GM23248 (cell line): Measurements from ENCODE around the gene COL18A1. TPM values are rescaled to one million over a fixed set of nuclear protein-coding genes. Genes with fewer than 3 reads are reported as not detected.

ENCODE experiments used
- DNase-seq: peaks from one replicate; pipeline ENCODE4 v3.0.0-alpha.2; 2015
- H2AFZ ChIP-seq: fragments of 200-600 bp; sonication (generic); 2 replicates; pipeline ENCODE4 v1.6.1; 2016; ENCODE audit warnings: antibody characterized with exemption
- H3F3A ChIP-seq: fragments of 200-600 bp; sonication (generic); 2 replicates; pipeline ENCODE4 v1.6.1; 2016; ENCODE audit warnings: mild to moderate bottlenecking, antibody characterized with exemption, mixed run types; ENCODE audit not compliant: insufficient read depth
- H3K27ac ChIP-seq: fragments of 200-600 bp; sonication (generic); 2 replicates; pipeline ENCODE4 v1.5.1; 2016; ENCODE audit warnings: mild to moderate bottlenecking
- H3K27me3 ChIP-seq: fragments of 200-600 bp; sonication (generic); replicated peaks from 2 replicates; pipeline ENCODE4 v1.6.1; 2016; ENCODE audit warnings: mild to moderate bottlenecking; ENCODE audit not compliant: insufficient read depth
- H3K36me3 ChIP-seq: fragments of 200-600 bp; sonication (generic); 2 replicates; pipeline ENCODE4 v1.6.1; 2016; ENCODE audit warnings: low read depth, mild to moderate bottlenecking
- H3K4me1 ChIP-seq: fragments of 200-600 bp; sonication (generic); 2 replicates; pipeline ENCODE4 v1.6.1; 2016; ENCODE audit warnings: mild to moderate bottlenecking; ENCODE audit not compliant: insufficient read depth
- H3K4me2 ChIP-seq: fragments of 200-600 bp; sonication (generic); one replicate; pipeline ENCODE4 v1.6.1; 2016; ENCODE audit warnings: mild to moderate bottlenecking; ENCODE audit not compliant: unreplicated experiment
- H3K4me3 ChIP-seq: fragments of 200-600 bp; sonication (generic); 2 replicates; pipeline ENCODE4 v1.5.1; 2016; ENCODE audit warnings: mild to moderate bottlenecking
- H3K79me2 ChIP-seq: fragments of 200-600 bp; sonication (generic); 2 replicates; pipeline ENCODE4 v1.6.1; 2016; ENCODE audit warnings: mild to moderate bottlenecking; ENCODE audit not compliant: insufficient read depth
- H3K9ac ChIP-seq: fragments of 200-600 bp; sonication (generic); 2 replicates; pipeline ENCODE4 v1.6.1; 2016; ENCODE audit warnings: mild to moderate bottlenecking
- H3K9me2 ChIP-seq: fragments of 200-600 bp; sonication (generic); 2 replicates; pipeline ENCODE4 v1.6.1; 2016; ENCODE audit warnings: mixed run types, mild to moderate bottlenecking, moderate library complexity; ENCODE audit not compliant: insufficient read depth
- H3K9me3 ChIP-seq: fragments of 200-600 bp; sonication (generic); one replicate; pipeline ENCODE4 v1.6.1; 2017; ENCODE audit warnings: low read depth
- H4K20me1 ChIP-seq: fragments of 200-600 bp; sonication (generic); 2 replicates; pipeline ENCODE4 v1.6.0; 2016; ENCODE audit not compliant: insufficient read depth
- EZH2 ChIP-seq: fragments of 200-600 bp; sonication (generic); IDR thresholded peaks from 2 replicates; pipeline ENCODE4 v1.6.1; 2018; ENCODE audit warnings: antibody characterized with exemption, mild to moderate bottlenecking; ENCODE audit not compliant: insufficient read depth, poor library complexity, severe bottlenecking
- EZH2phosphoT487 ChIP-seq: fragments of 200-600 bp; sonication (generic); IDR thresholded peaks from 2 replicates; pipeline ENCODE4 v1.6.1; 2018; ENCODE audit warnings: antibody characterized with exemption, moderate library complexity, mild to moderate bottlenecking, low read depth; ENCODE audit not compliant: insufficient read depth
- WGBS, 2 experiments: methylation state at CpG; one replicate each; pipeline ENCODE4 v1.1.6; 2015 to 2017; ENCODE audit warnings: low lambda C conversion rate in 2 of 2, low coverage in 1 of 2; ENCODE audit errors: missing lambda C conversion rate in 2 of 2; 5-methylcytosine and 5-hydroxymethylcytosine counted together
- in situ Hi-C: fragments of 300-500 bp; cut with MboI; formaldehyde crosslinking; loops from 2 replicates; pipeline ENCODE4 v1.15.0; 2020
- polyA plus RNA-seq: library from polyadenylated mRNA; unstranded; fragments of >200 nt; fragmentation: Nextera tagmentation; extraction: Ambion mirVana; gene quantifications from 2 replicates; pipeline ENCODE4 v1.2.1, GENCODE V29; 2016
- total RNA-seq: library from RNA; depleted of rRNA; stranded (reverse); fragments of >200 nt; shearing (Covaris generic); gene quantifications from 2 replicates; pipeline ENCODE4 v1.2.3, GENCODE V29; 2014

COL18A1 gene
- total and polyA plus RNA-seq, 2 experiments from 2014 or later: 1.7 to 30.5 TPM

DNA sequence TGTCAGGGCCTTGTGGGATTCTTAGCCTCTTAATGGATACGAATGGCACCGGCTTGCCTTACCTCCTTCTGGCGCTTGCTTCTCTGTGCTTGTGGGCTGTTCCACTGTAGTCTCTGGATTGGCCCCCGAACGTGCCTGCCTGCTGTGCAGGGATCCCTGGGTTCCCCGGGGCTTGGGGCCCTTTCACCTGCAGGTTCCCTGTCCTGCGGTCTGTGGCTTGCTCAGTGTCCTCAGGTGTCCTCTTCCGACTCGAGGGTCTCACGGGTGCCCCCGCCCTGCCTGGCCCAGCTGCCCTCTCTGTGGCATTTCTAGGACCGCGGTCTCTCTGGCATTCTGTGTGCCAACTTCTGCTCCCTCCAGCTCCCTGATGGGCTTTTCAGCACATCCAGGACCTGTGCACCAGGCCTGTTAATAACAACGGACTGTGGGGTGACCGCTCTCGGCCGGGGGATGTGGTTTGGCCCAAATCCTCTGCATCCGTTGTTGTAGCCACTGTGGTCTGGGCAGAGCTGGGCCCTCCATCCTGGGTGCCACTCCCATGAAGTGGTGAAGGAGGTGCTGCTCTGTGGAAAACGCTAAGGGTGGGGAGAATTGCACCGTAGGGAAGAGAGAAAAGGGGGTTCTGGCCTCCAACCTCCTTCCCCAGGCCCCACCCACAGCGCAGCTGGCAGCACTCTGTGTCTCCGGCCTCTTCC, 12.4 kb downstream of the COL18A1 start:
- H3K4me2 ChIP-seq: no peak overlapping the region
- no peak for DNase-seq

GRCh38 chr21:45417951-45418300, 13.0 kb downstream of the COL18A1 start:
- Histone ChIP-seq H3K9ac (no peak overlapping the region), H3K4me3 (no peak overlapping the region), H2AFZ (no peak overlapping the region), H4K20me1 (no peaks in the 10 kb centered on the region), H3K27ac (no peak overlapping the region), H3K4me1 (no peaks in the 10 kb centered on the region), H3K4me2 (no peak overlapping the region), H3K9me3 (no peaks in the 10 kb centered on the region), H3K9me2 (no peaks in the 10 kb centered on the region), H3K36me3 (no peaks in the 10 kb centered on the region), H3K79me2 (no peaks in the 10 kb centered on the region), H3K27me3 (no peaks in the 10 kb centered on the region), H3F3A (no peaks in the 10 kb centered on the region)
- in situ Hi-C loops: no loop called here
- DNase-seq: no peak
- no peak for TF ChIP-seq EZH2
- TF ChIP-seq EZH2phosphoT487: no peak
- WGBS, 2 experiments: 87 to 90% methylated on average over 17 to 20 of the region's 20 CpGs

More for the DNA sequence above, 12.4 kb downstream of the COL18A1 start:
- H3K27me3 ChIP-seq: no peaks in the 10 kb centered on the region
- no peaks in the 10 kb centered on the region for H3K9me2 ChIP-seq
- in situ Hi-C loops: no loop called here
- H3K4me3 ChIP-seq: no peak overlapping the region
- WGBS, 2 experiments: 85 to 89% methylated on average over 22 of the region's 22 CpGs
- no peak overlapping the region for H3K27ac ChIP-seq
- no peaks in the 10 kb centered on the region for H3K36me3 ChIP-seq
- H3K4me1 ChIP-seq: no peaks in the 10 kb centered on the region
- H3K79me2 ChIP-seq: no peaks in the 10 kb centered on the region
- H3K9me3 ChIP-seq: no peaks in the 10 kb centered on the region
- H3K9ac ChIP-seq: no peak overlapping the region
- TF ChIP-seq EZH2phosphoT487 (no peak), EZH2 (no peak)
- H4K20me1 ChIP-seq: no peaks in the 10 kb centered on the region
- H2AFZ ChIP-seq: no peak overlapping the region
- no peaks in the 10 kb centered on the region for H3F3A ChIP-seq

- Histone ChIP-seq H3K27ac (no peak overlapping the region), H3K79me2 (no peaks in the 10 kb centered on the region), H4K20me1 (no peaks in the 10 kb centered on the region), H3K27me3 (no peaks in the 10 kb centered on the region), H3K4me3 (no peak overlapping the region), H3K9me2 (no peaks in the 10 kb centered on the region), H3K4me2 (no peak overlapping the region), H3K9me3 (no peaks in the 10 kb centered on the region), H3F3A (no peaks in the 10 kb centered on the region), H3K9ac (no peak overlapping the region), H2AFZ (no peak overlapping the region), H3K4me1 (no peaks in the 10 kb centered on the region), H3K36me3 (no peaks in the 10 kb centered on the region)
- in situ Hi-C loops: no loop called here
- 77 to 79% methylated on average over 33 to 34 of the region's 34 CpGs for WGBS, 2 experiments
- DNase-seq: no peak
- TF ChIP-seq EZH2 (no peak), EZH2phosphoT487 (no peak)
Measured at GRCh38 chr21:45418301-45419071, 13.5 kb downstream of the COL18A1 start.

DNA sequence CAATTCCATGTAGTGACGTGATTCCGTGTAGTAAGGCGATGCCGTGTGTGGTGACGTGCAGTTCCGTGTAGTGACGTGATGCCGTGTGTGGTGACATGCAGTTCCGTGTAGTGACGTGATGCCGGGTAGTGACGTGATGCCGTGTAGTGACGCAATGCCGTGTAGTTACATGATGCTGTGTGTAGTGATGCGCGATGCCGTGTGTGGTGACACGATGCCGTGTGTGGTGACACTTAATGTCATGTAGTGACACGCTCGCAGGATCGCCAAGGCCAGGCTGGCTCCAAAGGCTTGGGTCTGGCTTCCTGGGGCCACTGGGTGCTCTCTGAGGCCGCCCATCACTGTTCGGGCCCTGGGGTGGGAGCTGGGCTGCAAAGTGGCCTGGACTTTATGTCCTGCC, 14.2 kb downstream of the COL18A1 start:
- no peaks in the 10 kb centered on the region for H3F3A ChIP-seq
- no peak overlapping the region for H3K4me3 ChIP-seq
- no peak overlapping the region for H2AFZ ChIP-seq
- H3K9me3 ChIP-seq: no peaks in the 10 kb centered on the region
- no peak overlapping the region for H3K9ac ChIP-seq
- no peak for DNase-seq
- 95 to 96% methylated on average over 24 to 25 of the region's 25 CpGs for WGBS, 2 experiments
- no peaks in the 10 kb centered on the region for H4K20me1 ChIP-seq
- TF ChIP-seq EZH2phosphoT487 (no peak), EZH2 (no peak)
- no peaks in the 10 kb centered on the region for H3K79me2 ChIP-seq
- H3K36me3 ChIP-seq: no peaks in the 10 kb centered on the region
- H3K9me2 ChIP-seq: no peaks in the 10 kb centered on the region
- H3K4me1 ChIP-seq: no peaks in the 10 kb centered on the region
- no peaks in the 10 kb centered on the region for H3K27me3 ChIP-seq
- H3K4me2 ChIP-seq: no peak overlapping the region
- in situ Hi-C loops: no loop called here
- H3K27ac ChIP-seq: no peak overlapping the region
